Mesendoderm (in vitro differentiated cells): ENCODE measurements around the gene SIDT2.

Experiments
- DNase-seq: peaks from one replicate; pipeline ENCODE4 v3.0.0; 2013
- H2AK5ac ChIP-seq: 2 replicates; pipeline ENCODE4 v1.6.1; 2013; ENCODE audit warnings: low read length, inconsistent platforms
- H2BK120ac ChIP-seq: 2 replicates; pipeline ENCODE4 v1.6.1; 2013; ENCODE audit warnings: low read depth, mild to moderate bottlenecking, low read length, moderate library complexity, mixed read lengths
- H2BK15ac ChIP-seq: replicated peaks from 2 replicates; pipeline ENCODE4 v1.6.1; 2013; ENCODE audit warnings: low read depth, mild to moderate bottlenecking, moderate library complexity
- H2BK5ac ChIP-seq: 2 replicates; pipeline ENCODE4 v1.6.1; 2013; ENCODE audit warnings: low read length, inconsistent platforms
- H3K18ac ChIP-seq: 2 replicates; pipeline ENCODE4 v1.6.1; 2013; ENCODE audit warnings: mild to moderate bottlenecking, low read length, mixed read lengths
- H3K23ac ChIP-seq: one replicate; pipeline ENCODE4 v1.6.1; 2013; ENCODE audit warnings: low read length
- H3K27ac ChIP-seq: 2 replicates; pipeline ENCODE4 v1.5.1; 2013; ENCODE audit warnings: low read depth, mild to moderate bottlenecking, inconsistent platforms, low read length, moderate library complexity
- H3K27me3 ChIP-seq: 2 replicates; pipeline ENCODE4 v1.6.1; 2013; ENCODE audit warnings: low read length, control low read depth, mild to moderate bottlenecking, inconsistent platforms; ENCODE audit not compliant: insufficient read depth, poor library complexity
- H3K36me3 ChIP-seq: 2 replicates; pipeline ENCODE4 v1.6.1; 2013; ENCODE audit warnings: low read length, inconsistent platforms; ENCODE audit not compliant: control insufficient read depth, insufficient read depth
- H3K4ac ChIP-seq: one replicate; pipeline ENCODE4 v1.6.1; 2013; ENCODE audit warnings: low read depth, mild to moderate bottlenecking, low read length, moderate library complexity
- H3K4me1 ChIP-seq: 2 replicates; pipeline ENCODE4 v1.6.1; 2013; ENCODE audit warnings: low read depth, low read length, inconsistent platforms; ENCODE audit not compliant: control insufficient read depth
- H3K4me2 ChIP-seq: 2 replicates; pipeline ENCODE4 v1.6.1; 2013; ENCODE audit warnings: low read length
- H3K4me3 ChIP-seq: 2 replicates; pipeline ENCODE4 v1.5.1; 2013; ENCODE audit warnings: mild to moderate bottlenecking, low read length
- H3K56ac ChIP-seq: one replicate; pipeline ENCODE4 v1.6.1; 2013; ENCODE audit warnings: low read length
- H3K79me1 ChIP-seq: 2 replicates; pipeline ENCODE4 v1.6.1; 2013; ENCODE audit warnings: low read length, inconsistent platforms
- H3K79me2 ChIP-seq: 2 replicates; pipeline ENCODE4 v1.6.1; 2013; ENCODE audit warnings: mild to moderate bottlenecking, low read length; ENCODE audit not compliant: control insufficient read depth, insufficient read depth
- H3K9ac ChIP-seq: 2 replicates; pipeline ENCODE4 v1.6.1; 2013; ENCODE audit warnings: low read length, inconsistent platforms
- H4K5ac ChIP-seq: one replicate; pipeline ENCODE4 v1.6.1; 2013; ENCODE audit warnings: low read length
- H4K8ac ChIP-seq: one replicate; pipeline ENCODE4 v1.6.1; 2013; ENCODE audit warnings: low read depth, mild to moderate bottlenecking, control low read depth, low read length, moderate library complexity
- WGBS: extraction: QIAGEN DNeasy Blood & Tissue Kit; methylation state at CpG from one replicate; pipeline ENCODE4 v1.1.7; 2013; ENCODE audit warnings: low lambda C conversion rate, missing lambda C conversion rate; ENCODE audit not compliant: insufficient coverage; ENCODE audit errors: extremely low coverage; 5-methylcytosine and 5-hydroxymethylcytosine counted together

SIDT2 gene

DNA sequence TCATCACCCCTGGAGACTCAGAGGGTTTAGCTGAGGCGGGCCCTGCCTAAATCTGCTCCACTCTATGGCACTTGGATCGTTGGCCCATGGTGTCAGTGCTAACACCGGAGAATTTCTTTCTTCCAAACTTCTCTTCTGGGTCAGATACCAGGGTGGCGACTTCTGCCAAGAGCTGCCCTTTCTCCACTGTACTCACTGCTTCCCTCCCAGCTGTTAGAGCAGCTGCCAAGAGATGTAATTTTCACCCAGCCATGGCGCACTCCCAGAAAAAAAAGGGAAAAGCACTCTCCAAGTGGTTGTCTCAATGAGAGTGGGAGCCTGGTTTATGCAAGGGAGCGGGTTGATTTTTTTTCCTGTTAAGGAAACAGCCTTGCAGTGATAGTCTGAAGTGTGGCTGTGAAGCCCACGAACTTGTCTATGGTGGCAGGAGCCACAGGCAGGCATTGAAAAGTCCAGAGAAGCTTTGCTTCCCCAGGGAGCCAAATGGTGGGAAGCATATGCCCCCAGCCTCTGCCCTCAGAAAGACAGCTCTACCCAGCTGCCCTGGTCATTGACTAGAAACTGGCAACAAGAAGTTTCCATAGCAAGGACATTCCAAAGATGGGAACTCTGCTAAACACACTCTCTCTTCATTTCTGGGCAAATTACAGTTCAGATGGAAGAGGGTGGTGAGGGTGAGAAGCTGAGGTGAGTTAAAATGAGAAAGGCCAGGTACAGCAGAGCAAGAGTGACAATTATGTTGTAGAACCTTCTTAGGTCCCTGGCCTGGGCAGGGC is 42.6 kb downstream of the SIDT2 start:
- no peak overlapping the region for H3K4me2 ChIP-seq
- WGBS = no CpG with 5 or more reads among the region's 7 CpGs
- no peak overlapping the region for H4K5ac ChIP-seq
- H3K4ac ChIP-seq = no peak overlapping the region
- no peak overlapping the region for H3K56ac ChIP-seq
- no peaks in the 10 kb centered on the region for H3K79me1 ChIP-seq
- H3K27ac ChIP-seq = no peak overlapping the region
- no peak overlapping the region for H2BK5ac ChIP-seq
- H3K27me3 ChIP-seq = no peaks in the 10 kb centered on the region
- no peak overlapping the region for H2BK15ac ChIP-seq
- no peak overlapping the region for H3K23ac ChIP-seq
- no peak overlapping the region for H3K9ac ChIP-seq
- DNase-seq = no peak
- no peak overlapping the region for H4K8ac ChIP-seq
- H3K18ac ChIP-seq = no peak overlapping the region
- no peak overlapping the region for H2BK120ac ChIP-seq
- H2AK5ac ChIP-seq = no peak overlapping the region
- H3K79me2 ChIP-seq = no peaks in the 10 kb centered on the region
- no peaks in the 10 kb centered on the region for H3K4me1 ChIP-seq
- no peak overlapping the region for H3K4me3 ChIP-seq
- peaks cover 22% of the 10 kb centered on the region for H3K36me3 ChIP-seq

DNA sequence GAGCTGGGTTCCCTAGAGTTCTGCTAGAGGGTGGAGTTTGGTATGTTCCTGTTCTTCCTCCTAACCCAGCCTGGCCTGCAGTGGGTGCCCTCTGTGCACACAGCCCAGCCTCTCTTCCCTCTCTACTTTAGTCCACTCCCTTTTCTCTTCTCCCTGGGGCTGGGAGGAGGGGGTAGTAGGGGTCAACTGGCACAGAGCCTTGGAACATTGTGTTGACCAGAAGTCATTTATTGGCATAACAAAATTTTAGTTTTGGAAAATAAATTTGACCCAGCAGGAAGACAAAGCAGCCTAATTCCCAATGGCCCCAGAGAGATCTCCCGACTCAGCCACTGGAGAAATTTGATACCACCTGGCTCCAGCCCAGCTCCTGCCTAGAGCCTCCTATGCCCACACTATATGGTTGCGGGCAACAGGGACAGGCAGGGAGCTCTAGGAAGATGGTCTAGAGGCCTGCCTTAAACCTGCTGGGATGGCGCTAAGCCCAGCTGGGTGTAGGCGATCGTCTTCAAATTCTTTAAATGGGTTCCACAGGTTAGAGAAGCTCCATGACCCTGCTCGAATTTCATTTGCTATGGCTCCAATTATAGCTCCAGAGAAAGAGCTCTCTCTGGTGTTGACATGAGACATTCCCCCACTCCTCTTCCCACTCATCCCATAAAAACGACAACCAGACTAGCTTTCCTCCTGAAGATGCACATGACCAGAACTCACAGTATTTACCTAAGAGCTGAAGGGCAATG is 43.4 kb downstream of the SIDT2 start:
- Histone ChIP-seq H3K4me3 (no peak overlapping the region), H3K27ac (no peak overlapping the region), H3K23ac (no peak overlapping the region), H3K36me3 (peaks cover 22% of the 10 kb centered on the region), H3K4me2 (no peak overlapping the region), H3K56ac (no peak overlapping the region), H3K18ac (no peak overlapping the region), H3K27me3 (no peaks in the 10 kb centered on the region), H3K79me1 (no peaks in the 10 kb centered on the region), H3K4ac (no peak overlapping the region), H2BK5ac (no peak overlapping the region), H2BK15ac (no peak overlapping the region), H4K5ac (no peak overlapping the region), H3K79me2 (no peaks in the 10 kb centered on the region), H2BK120ac (no peak overlapping the region), H2AK5ac (no peak overlapping the region), H3K9ac (no peak overlapping the region), H4K8ac (no peak overlapping the region), H3K4me1 (no peaks in the 10 kb centered on the region)
- DNase-seq = no peak
- WGBS = no CpG with 5 or more reads among the region's 7 CpGs

DNA sequence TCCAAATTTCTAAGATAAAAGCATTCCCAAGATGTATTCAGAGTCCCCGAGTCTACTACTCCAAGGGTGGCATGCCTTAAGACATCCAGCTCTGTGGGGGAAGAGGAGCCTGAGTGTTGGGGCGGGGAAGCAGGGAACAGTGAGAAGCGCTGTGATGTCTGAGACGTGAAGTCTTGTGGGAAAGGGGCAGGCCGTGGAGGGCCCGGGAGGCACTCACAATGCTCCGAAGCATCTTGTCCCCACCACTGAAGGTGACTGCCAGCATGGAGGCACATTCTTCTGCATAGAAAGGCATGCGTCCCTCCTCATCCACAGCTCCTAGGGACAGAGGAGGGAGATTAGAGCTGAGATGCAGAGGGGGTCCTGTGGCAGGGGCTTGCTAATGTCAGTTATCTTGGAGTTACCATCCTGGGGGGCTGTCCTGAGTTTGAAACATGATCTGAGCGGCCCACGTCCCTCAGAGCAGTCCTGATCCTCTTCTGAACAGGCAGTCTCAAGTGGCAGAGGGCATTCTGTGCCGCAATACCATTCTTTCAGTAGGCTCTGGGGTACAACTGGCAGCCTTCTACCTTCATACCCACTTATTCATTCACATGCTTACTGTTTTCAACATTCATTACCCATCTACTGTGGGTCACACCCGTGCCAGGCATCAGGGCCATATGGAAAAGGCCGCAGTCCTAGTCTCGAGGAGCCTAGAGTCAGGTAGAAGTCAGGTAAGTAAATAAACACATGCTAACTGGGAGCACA is 44.6 kb downstream of the SIDT2 start:
- H3K27ac ChIP-seq = no peak overlapping the region
- H3K4ac ChIP-seq = no peak overlapping the region
- H3K18ac ChIP-seq = no peak overlapping the region
- H3K4me3 ChIP-seq = no peak overlapping the region
- H3K4me2 ChIP-seq = no peak overlapping the region
- peaks cover 24% of the 10 kb centered on the region for H3K36me3 ChIP-seq
- no peaks in the 10 kb centered on the region for H3K4me1 ChIP-seq
- no peak overlapping the region for H2BK5ac ChIP-seq
- no peak overlapping the region for H2BK15ac ChIP-seq
- no peak for DNase-seq
- no peak overlapping the region for H2AK5ac ChIP-seq
- no peak overlapping the region for H3K9ac ChIP-seq
- H3K27me3 ChIP-seq = no peaks in the 10 kb centered on the region
- H4K8ac ChIP-seq = no peak overlapping the region
- no CpG with 5 or more reads among the region's 14 CpGs for WGBS
- no peak overlapping the region for H3K23ac ChIP-seq
- H2BK120ac ChIP-seq = no peak overlapping the region
- H3K79me2 ChIP-seq = no peaks in the 10 kb centered on the region
- no peaks in the 10 kb centered on the region for H3K79me1 ChIP-seq
- no peak overlapping the region for H4K5ac ChIP-seq
- H3K56ac ChIP-seq = no peak overlapping the region

DNA sequence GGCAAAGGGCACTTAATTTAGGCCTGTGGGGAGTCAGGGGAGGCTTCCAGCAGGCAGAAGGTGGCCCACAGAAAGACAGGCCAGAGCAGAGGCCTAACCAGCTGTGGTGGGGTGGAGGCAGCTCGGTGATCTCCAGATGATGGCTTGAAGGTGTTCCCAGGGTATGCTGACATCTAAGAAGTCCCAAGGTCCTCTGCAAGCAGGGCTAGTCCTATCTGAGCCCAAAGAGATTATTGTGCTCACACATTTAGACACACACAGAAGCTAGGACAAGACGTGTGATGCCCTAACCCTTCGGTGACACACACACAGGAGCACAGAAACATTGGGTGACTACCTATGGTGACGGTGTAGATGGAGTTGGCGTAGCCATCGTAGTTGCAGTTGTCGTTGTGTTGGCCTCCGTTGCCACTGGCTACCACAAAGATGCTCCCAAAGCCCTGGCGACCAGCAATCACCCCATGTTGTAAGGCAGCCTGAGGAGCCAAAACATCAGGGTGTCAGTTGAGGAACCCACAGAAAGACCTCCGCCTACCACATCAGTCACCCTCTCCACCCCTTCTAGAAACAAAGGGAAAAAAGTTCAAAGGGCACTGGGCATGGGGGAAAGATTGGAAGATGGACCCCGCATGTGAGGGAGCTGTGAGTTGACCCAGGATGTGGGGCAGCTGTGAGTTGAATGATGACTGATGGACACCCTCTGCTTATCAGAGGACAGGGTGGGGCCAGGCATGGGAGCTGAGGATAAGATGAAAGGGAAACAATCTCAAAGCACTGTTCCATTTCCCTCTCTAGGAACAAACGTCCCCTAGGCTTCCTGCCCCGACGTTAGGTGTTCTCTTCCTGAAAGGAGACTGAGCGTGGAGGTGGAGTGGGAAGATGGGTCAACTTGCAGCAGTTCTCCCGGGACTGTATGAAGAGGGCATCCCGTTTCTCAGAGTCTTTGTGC is 45.5 kb downstream of the SIDT2 start:
- H3K27ac ChIP-seq = no peak overlapping the region
- no peak overlapping the region for H2BK15ac ChIP-seq
- WGBS = no CpG with 5 or more reads among the region's 17 CpGs
- H2AK5ac ChIP-seq = no peak overlapping the region
- no peaks in the 10 kb centered on the region for H3K79me2 ChIP-seq
- peaks cover 21% of the 10 kb centered on the region for H3K36me3 ChIP-seq
- no peak overlapping the region for H2BK120ac ChIP-seq
- H3K4ac ChIP-seq = no peak overlapping the region
- H4K5ac ChIP-seq = no peak overlapping the region
- no peaks in the 10 kb centered on the region for H3K79me1 ChIP-seq
- no peak overlapping the region for H3K4me2 ChIP-seq
- H3K18ac ChIP-seq = no peak overlapping the region
- no peak overlapping the region for H4K8ac ChIP-seq
- no peaks in the 10 kb centered on the region for H3K4me1 ChIP-seq
- no peak overlapping the region for H3K56ac ChIP-seq
- no peak overlapping the region for H3K23ac ChIP-seq
- no peak overlapping the region for H3K4me3 ChIP-seq
- no peaks in the 10 kb centered on the region for H3K27me3 ChIP-seq
- no peak overlapping the region for H2BK5ac ChIP-seq
- DNase-seq = no peak
- H3K9ac ChIP-seq = no peak overlapping the region

DNA sequence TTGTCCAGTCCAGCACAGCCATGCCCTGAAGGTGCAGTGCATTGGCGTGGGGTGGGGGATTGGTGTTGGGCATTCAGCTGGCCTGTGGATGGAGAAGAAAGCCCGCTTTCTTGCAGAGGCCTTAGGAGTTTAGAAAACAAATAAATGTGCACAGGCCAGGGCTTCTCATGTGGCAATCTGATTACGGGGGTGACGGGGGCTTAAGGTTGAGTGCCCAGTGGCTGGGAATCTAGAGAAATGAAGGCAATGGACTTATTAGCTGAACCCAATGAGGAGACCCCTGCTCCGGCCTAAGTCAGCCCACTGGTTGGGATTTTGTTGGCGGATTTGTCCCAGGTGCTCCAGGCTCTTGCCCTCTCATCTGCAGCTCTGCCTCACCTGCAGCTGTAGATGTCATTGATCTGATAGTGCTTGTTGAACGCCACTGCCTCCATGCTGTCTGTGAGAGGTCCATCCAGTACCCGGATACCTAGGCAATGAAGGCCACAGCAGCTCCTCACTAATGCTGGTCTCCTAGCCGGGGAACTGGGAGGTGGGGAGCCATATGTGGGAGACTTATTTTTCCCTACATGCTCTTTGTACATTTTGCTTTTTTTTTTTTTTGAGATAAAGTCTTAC is 47.1 kb downstream of the SIDT2 start:
- WGBS = no CpG with 5 or more reads among the region's 9 CpGs
- Histone ChIP-seq H3K56ac (no peak overlapping the region), H3K4ac (no peak overlapping the region), H4K5ac (no peak overlapping the region), H3K79me1 (peaks cover 7% of the 10 kb centered on the region), H2AK5ac (no peak overlapping the region), H3K18ac (no peak overlapping the region), H2BK120ac (no peak overlapping the region), H3K36me3 (peaks cover 20% of the 10 kb centered on the region), H4K8ac (no peak overlapping the region), H2BK15ac (no peak overlapping the region), H3K4me2 (no peak overlapping the region), H3K23ac (no peak overlapping the region), H3K27me3 (no peaks in the 10 kb centered on the region), H3K4me3 (no peak overlapping the region), H3K4me1 (no peaks in the 10 kb centered on the region), H3K79me2 (peaks cover 4% of the 10 kb centered on the region), H3K9ac (no peak overlapping the region), H3K27ac (no peak overlapping the region), H2BK5ac (no peak overlapping the region)
- no peak for DNase-seq
